Endothelial cell of umbilical vein (primary cell): ENCODE results near the gene MYH11. TPM values are rescaled to one million over a fixed set of nuclear protein-coding genes. Genes with fewer than 3 reads are reported as not detected.

ENCODE experiments used
- BruUV-seq: library from RNA; stranded (reverse); fragments of 400-500 nt; replicated peaks from 2 replicates; lab custom pipeline; 2021; lab: Mats Ljungman, UMichigan
- CTCF ChIA-PET: fragments of 300-600, 350-600 bp; sonication (Branson Sonifier 250); formaldehyde crosslinking; loops from one replicate; lab custom pipeline; 2021; ENCODE audit warnings: antibody characterized with exemption, inconsistent platforms; lab: Charles Lee
- POLR2A ChIA-PET: fragments of 300-600, 350-600 bp; sonication (Branson Sonifier 250); formaldehyde crosslinking; loops from one replicate; lab custom pipeline; 2021; ENCODE audit warnings: antibody characterized with exemption, inconsistent platforms; lab: Charles Lee
- DNase-seq: peaks from one replicate; pipeline ENCODE4 v3.0.0-alpha.2; 2011; ENCODE audit warnings: low read depth, low spot score
- FAIRE-seq: peaks from 2 replicates; lab custom pipeline; 2011; peaks lifted over from hg19 to GRCh38; lab: Jason Lieb, UNC
- H2AFZ ChIP-seq: 2 replicates; pipeline ENCODE4 v1.6.0; 2012; ENCODE audit warnings: low read depth, low read length, control low read depth, inconsistent platforms
- H3K27ac ChIP-seq: 2 replicates; pipeline ENCODE4 v1.5.1; 2011; ENCODE audit warnings: low read depth, mild to moderate bottlenecking, control low read depth, low read length, moderate library complexity; ENCODE audit not compliant: insufficient read depth
- H3K27me3 ChIP-seq, 2 experiments: 2 replicates each; pipeline versions ENCODE4 v1.6.0 to v1.6.1; 2011; ENCODE audit warnings: low read length in 2 of 2, mixed read lengths in 1 of 2; ENCODE audit not compliant: control insufficient read depth in 2 of 2, insufficient read depth in 2 of 2
- H3K36me3 ChIP-seq, 2 experiments: 2 replicates in 1 of 2; 3 replicates in 1 of 2; pipeline ENCODE4 v1.5.1; 2011; ENCODE audit warnings: low read length in 2 of 2, mild to moderate bottlenecking in 1 of 2, moderate library complexity in 1 of 2; ENCODE audit not compliant: control insufficient read depth in 2 of 2, insufficient read depth in 2 of 2; ENCODE audit errors: extremely low read depth in 1 of 2
- H3K4me1 ChIP-seq: 3 replicates; pipeline ENCODE4 v1.5.1; 2011; ENCODE audit warnings: mild to moderate bottlenecking, low read length; ENCODE audit not compliant: control insufficient read depth, insufficient read depth; ENCODE audit errors: extremely low read depth
- H3K4me2 ChIP-seq: 2 replicates; pipeline ENCODE4 v1.6.1; 2011; ENCODE audit warnings: low read length, control low read depth, mixed read lengths; ENCODE audit not compliant: insufficient read depth
- H3K4me3 ChIP-seq, 3 experiments: fragments of 200-600 bp in 1 of 3; sonication (generic), shearing (Covaris generic) in 1 of 3; replicated peaks in 1 of 3; 2 replicates each; pipeline ENCODE4 v1.5.1; 2011 to 2016; ENCODE audit warnings: control low read depth in 3 of 3, low read length in 3 of 3, mild to moderate bottlenecking in 2 of 3, inconsistent platforms in 1 of 3, low read depth in 1 of 3, moderate library complexity in 1 of 3; ENCODE audit not compliant: insufficient read depth in 1 of 3
- H3K79me2 ChIP-seq: 2 replicates; pipeline ENCODE4 v1.6.0; 2012; ENCODE audit warnings: low read length, inconsistent platforms; ENCODE audit not compliant: control insufficient read depth, insufficient read depth
- H3K9ac ChIP-seq: replicated peaks from 2 replicates; pipeline ENCODE3; 2011; ENCODE audit warnings: low read length, control low read depth; ENCODE audit not compliant: insufficient read depth; ENCODE audit errors: extremely low read depth
- H3K9me1 ChIP-seq: replicated peaks from 3 replicates; pipeline ENCODE4 v1.6.0; 2011; ENCODE audit warnings: mild to moderate bottlenecking, low read length; ENCODE audit not compliant: control insufficient read depth, insufficient read depth; ENCODE audit errors: extremely low read depth
- H3K9me3 ChIP-seq: replicated peaks from 2 replicates; pipeline ENCODE4 v1.5.1; 2012; ENCODE audit warnings: low read length, inconsistent platforms; ENCODE audit not compliant: control insufficient read depth, insufficient read depth
- H4K20me1 ChIP-seq: replicated peaks from 2 replicates; pipeline ENCODE3; 2011; ENCODE audit warnings: mild to moderate bottlenecking, low read length; ENCODE audit not compliant: control insufficient read depth, insufficient read depth; ENCODE audit errors: extremely low read depth
- EZH2 ChIP-seq: IDR thresholded peaks from 2 replicates; pipeline ENCODE4 v1.6.1; 2012; ENCODE audit warnings: borderline replicate concordance, low read depth, mild to moderate bottlenecking, moderate library complexity, low read length, inconsistent platforms; ENCODE audit not compliant: severe bottlenecking
- FOS ChIP-seq: IDR thresholded peaks from 2 replicates; pipeline ENCODE4 v1.6.1; 2011; ENCODE audit warnings: mild to moderate bottlenecking, low read length, moderate library complexity, borderline replicate concordance; ENCODE audit not compliant: insufficient read depth
- GATA2 ChIP-seq: IDR thresholded peaks from 2 replicates; pipeline ENCODE4 v1.7.0; 2011; ENCODE audit warnings: low read depth, mild to moderate bottlenecking, moderate library complexity, mixed read lengths, low read length; ENCODE audit not compliant: insufficient read length, insufficient read depth
- POLR2A ChIP-seq: IDR thresholded peaks from 2 replicates; pipeline ENCODE4 v1.6.1; 2012; ENCODE audit warnings: low read depth, mild to moderate bottlenecking, control low read depth, low read length
- POLR2AphosphoS5 ChIP-seq: IDR thresholded peaks from 2 replicates; pipeline ENCODE4 v1.6.1; 2012; ENCODE audit warnings: low read depth, mild to moderate bottlenecking, control low read depth, low read length, moderate library complexity; ENCODE audit not compliant: insufficient read depth
- dilution Hi-C: fragments of 300-500 bp; cut with MboI; formaldehyde crosslinking; loops from one replicate; pipeline ENCODE4 v1.15.0; 2019; ENCODE audit warnings: low sequenced_read_pairs; ENCODE audit not compliant: extremely low pct_ligation_motif_present
- intact Hi-C: fragments of 100-400 bp; cut with micrococcal nuclease; formaldehyde crosslinking; loops from one replicate; pipeline ENCODE4 v1.10.0; 2022
- polyA plus RNA-seq, 4 experiments: library from polyadenylated mRNA; depleted of rRNA in 3 of 4; stranded (reverse) in 3 of 4; unstranded in 1 of 4; fragments of >200 nt; gene quantifications; 2 replicates each; pipeline versions ENCODE4 v1.2.1 to v1.2.3, GENCODE V29; 2011 to 2012; ENCODE audit warnings: missing spikeins in 1 of 4
- total RNA-seq: library from RNA; stranded (reverse); gene quantifications from 2 replicates; pipeline ENCODE4 v1.2.3, GENCODE V29; 2021
- TF ChIP-seq, protein P1 (sequence below), 2 donors: IDR thresholded peaks; 1 replicate in 1 of 2; 2 replicates in 1 of 2; pipeline ENCODE4 v1.5.1; 2011; ENCODE audit warnings: low read length in 2 of 2, mild to moderate bottlenecking in 2 of 2, moderate library complexity in 2 of 2, control low read depth in 1 of 2, inconsistent platforms in 1 of 2, low read depth in 1 of 2; ENCODE audit not compliant: insufficient read depth in 1 of 2; ENCODE audit errors: extremely low read depth in 1 of 2

The MYH11 gene
- total and polyA plus RNA-seq, 2 donors (not counting 3 experiments of a cell fraction or from before 2014, with no cell fraction given), result not detected

- intact Hi-C loops, result no loop called here
- TF ChIP-seq EZH2 (no peak), GATA2 (no peak), POLR2AphosphoS5 (no peak), FOS (no peak), POLR2A (no peak)
- TF ChIP-seq, protein P1, sequence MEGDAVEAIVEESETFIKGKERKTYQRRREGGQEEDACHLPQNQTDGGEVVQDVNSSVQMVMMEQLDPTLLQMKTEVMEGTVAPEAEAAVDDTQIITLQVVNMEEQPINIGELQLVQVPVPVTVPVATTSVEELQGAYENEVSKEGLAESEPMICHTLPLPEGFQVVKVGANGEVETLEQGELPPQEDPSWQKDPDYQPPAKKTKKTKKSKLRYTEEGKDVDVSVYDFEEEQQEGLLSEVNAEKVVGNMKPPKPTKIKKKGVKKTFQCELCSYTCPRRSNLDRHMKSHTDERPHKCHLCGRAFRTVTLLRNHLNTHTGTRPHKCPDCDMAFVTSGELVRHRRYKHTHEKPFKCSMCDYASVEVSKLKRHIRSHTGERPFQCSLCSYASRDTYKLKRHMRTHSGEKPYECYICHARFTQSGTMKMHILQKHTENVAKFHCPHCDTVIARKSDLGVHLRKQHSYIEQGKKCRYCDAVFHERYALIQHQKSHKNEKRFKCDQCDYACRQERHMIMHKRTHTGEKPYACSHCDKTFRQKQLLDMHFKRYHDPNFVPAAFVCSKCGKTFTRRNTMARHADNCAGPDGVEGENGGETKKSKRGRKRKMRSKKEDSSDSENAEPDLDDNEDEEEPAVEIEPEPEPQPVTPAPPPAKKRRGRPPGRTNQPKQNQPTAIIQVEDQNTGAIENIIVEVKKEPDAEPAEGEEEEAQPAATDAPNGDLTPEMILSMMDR (IDR thresholded peaks at IDR 0.05; ENCODE audit: extremely low read depth in 1 of 2, insufficient read depth in 1 of 2, low read depth in 1 of 2, low read length in 2 of 2), result no peak
- Histone ChIP-seq H3K4me1 (no peaks in the 10 kb centered on the region), H3K4me2 (no peak overlapping the region), H3K9me1 (no peaks in the 10 kb centered on the region), H2AFZ (no peak overlapping the region), H3K9ac (no peak overlapping the region), H3K79me2 (no peaks in the 10 kb centered on the region), H3K4me3 (no peak overlapping the region), H3K27me3 (no peaks in the 10 kb centered on the region), H3K36me3 (no peaks in the 10 kb centered on the region), H3K9me3 (no peaks in the 10 kb centered on the region), H3K27ac (no peak overlapping the region), H4K20me1 (no peaks in the 10 kb centered on the region)
- CTCF ChIA-PET, result interaction anchor here (1.0 kb wide), 1 partner anchor 11 kb away, joined by 3 read pairs; no protein-coding TSS in a partner anchor
- BruUV-seq, result no TSS peak
- dilution Hi-C loops, result no loop called here
- no peak for FAIRE-seq
- POLR2A ChIA-PET, result no interaction called here
- no peak for DNase-seq
Measured at GRCh38 chr16:15894571-15895374, 37.9 kb upstream of the MYH11 start.
